Fibroblast of skin of scalp (primary cell): ENCODE measurements around the gene CANX.
A peak's percentile ranks its signal among the peaks of the same experiment; 100 is the strongest.
"Not testable (repeated sequence)": the region's sequence is repeated elsewhere in the genome, so short reads cannot be mapped to it uniquely, and the experiment has no call there.

Source experiments
- DNase-seq: peaks from one replicate; pipeline ENCODE4 v3.0.0-alpha.2; 2013

CANX gene

GRCh38 chr5:179699616-179700237, 960 bp downstream of the CANX start:
- peak; percentile 26 for DNase-seq

- no peak for DNase-seq
Observed at GRCh38 chr5:179700401-179700918, 1.7 kb downstream of the CANX start.

- no peak for DNase-seq
Observed at GRCh38 chr5:179716286-179716685, 17.5 kb downstream of the CANX start.

GRCh38 chr5:179720222-179720621, 21.5 kb downstream of the CANX start:
- no peak for DNase-seq

GRCh38 chr5:179724163-179724562, 25.4 kb downstream of the CANX start:
- DNase-seq, result no peak

- no peak for DNase-seq
Observed at GRCh38 chr5:179727106-179727505, 28.3 kb downstream of the CANX start.

GRCh38 chr5:179729303-179729702, 30.5 kb downstream of the CANX start:
- DNase-seq, result no peak

GRCh38 chr5:179729727-179730126, 31.0 kb downstream of the CANX start:
- no peak for DNase-seq

- DNase-seq, result no peak
Observed at GRCh38 chr5:179730356-179730755, 31.6 kb downstream of the CANX start.

- no peak for DNase-seq
Observed at GRCh38 chr5:179730852-179731251, 32.1 kb downstream of the CANX start.

- peak; percentile 69 for DNase-seq
Observed at GRCh38 chr5:179731791-179732411, 33.1 kb downstream of the CANX start.

GRCh38 chr5:179732412-179732917, 33.7 kb downstream of the CANX start, which contains the start of gene MAML1:
Gene MAML1 (plus strand): TSS chr5:179732822. CDS start chr5:179733113, 291 bp downstream.
- peak; percentile 100 for DNase-seq

- DNase-seq, result peak; percentile 27
Observed at GRCh38 chr5:179732918-179733771, 34.4 kb downstream of the CANX start.

- no peak for DNase-seq
Observed at GRCh38 chr5:179733772-179734126, 35.0 kb downstream of the CANX start.

GRCh38 chr5:179734536-179735164, 35.9 kb downstream of the CANX start:
- DNase-seq, result no peak

- DNase-seq, result no peak
Observed at GRCh38 chr5:179738742-179739141, 40.0 kb downstream of the CANX start.

GRCh38 chr5:179744106-179744505, 45.3 kb downstream of the CANX start:
- not testable (repeated sequence) for DNase-seq

GRCh38 chr5:179746872-179747271, 48.1 kb downstream of the CANX start:
- no peak for DNase-seq

GRCh38 chr5:179747811-179748210, 49.0 kb downstream of the CANX start:
- DNase-seq, result no peak

- DNase-seq, result no peak
Observed at GRCh38 chr5:179749857-179750508, 51.2 kb downstream of the CANX start.

- no peak for DNase-seq
Observed at GRCh38 chr5:179753971-179754370, 55.2 kb downstream of the CANX start.

GRCh38 chr5:179755022-179755421, 56.3 kb downstream of the CANX start:
- no peak for DNase-seq
